HCT116 (cell line): ENCODE measurements around the gene TTC1. TPM values are rescaled to one million over a fixed set of nuclear protein-coding genes. Genes with fewer than 3 reads are reported as not detected.

Experiments used
- ATAC-seq: fragments of 200-7000 bp; cut with Tn5 transposase; 2 replicates; pipeline ENCODE4 v1.9.1; 2020; ENCODE audit warnings: mild to moderate bottlenecking, moderate library complexity
- BruUV-seq: library from RNA; stranded (reverse); fragments of 400-500 nt; replicated peaks from 2 replicates; lab custom pipeline; 2021; lab: Mats Ljungman, UMichigan
- CTCF ChIA-PET: fragments of 300-600 bp; sonication (Branson Sonifier 250); formaldehyde crosslinking; loops from one replicate; lab custom pipeline; 2021; ENCODE audit warnings: antibody characterized with exemption; lab: Charles Lee
- POLR2A ChIA-PET: fragments of 300-600, 350-600 bp; sonication (Branson Sonifier 250); formaldehyde crosslinking; loops from one replicate; lab custom pipeline; 2021; ENCODE audit warnings: antibody characterized with exemption; lab: Charles Lee
- RAD21 ChIA-PET, 2 experiments: fragments of 300-600 bp; sonication (Branson Sonifier 250); formaldehyde crosslinking; loops; one replicate each; lab custom pipeline; 2023; ENCODE audit warnings: low total read pairs in 2 of 2; ENCODE audit not compliant: uncharacterized antibody in 2 of 2, unreplicated experiment in 2 of 2, low non-redundant PET in 1 of 2; lab: Charles Lee
- DNase-seq: peaks from one replicate; pipeline ENCODE4 v3.0.0-alpha.2; 2010; ENCODE audit warnings: low read depth, low spot score
- H2AFZ ChIP-seq: fragments of 200-600 bp; shearing (Covaris generic), sonication (generic); 2 replicates; pipeline ENCODE4 v1.6.1; 2017; ENCODE audit warnings: low read depth, mixed run types, mixed read lengths, antibody characterized with exemption, low read length; ENCODE audit not compliant: poor library complexity, severe bottlenecking
- H3K27ac ChIP-seq: 2 replicates; pipeline ENCODE4 v1.5.1; 2012; ENCODE audit warnings: low read depth, low read length
- H3K27me3 ChIP-seq: fragments of 200-600 bp; sonication (generic); 2 replicates; pipeline ENCODE4 v1.6.1; 2016; ENCODE audit warnings: mixed run types, low read length, mixed read lengths; ENCODE audit not compliant: insufficient read depth
- H3K36me3 ChIP-seq, 2 experiments: fragments of 200-500 bp in 1 of 2; fragments of 200-600 bp in 1 of 2; sonication (Bioruptor generic) in 1 of 2; sonication (generic) in 1 of 2; 2 replicates each; pipeline versions ENCODE4 v1.5.1 to v1.6.1; 2014 to 2016; ENCODE audit warnings: low read length in 2 of 2, inconsistent platforms in 1 of 2, mixed read lengths in 1 of 2, mixed run types in 1 of 2; ENCODE audit not compliant: insufficient read depth in 2 of 2, control insufficient read depth in 1 of 2
- H3K4me1 ChIP-seq, 2 experiments: fragments of 200-600 bp in 1 of 2; sonication (generic) in 1 of 2; 2 replicates each; pipeline versions ENCODE4 v1.5.1 to v1.6.1; 2012 to 2017; ENCODE audit warnings: low read length in 2 of 2, inconsistent platforms in 1 of 2, mild to moderate bottlenecking in 1 of 2, mixed read lengths in 1 of 2, mixed run types in 1 of 2, moderate library complexity in 1 of 2; ENCODE audit not compliant: insufficient read depth in 2 of 2, control insufficient read depth in 1 of 2
- H3K4me2 ChIP-seq: fragments of 200-600 bp; sonication (generic); 2 replicates; pipeline ENCODE4 v1.6.1; 2017; ENCODE audit warnings: mixed run types, low read length, mixed read lengths
- H3K4me3 ChIP-seq, 2 experiments: fragments of 200-600 bp in 1 of 2; sonication (generic) in 1 of 2; replicated peaks in 1 of 2; 2 replicates each; pipeline ENCODE4 v1.5.1; 2011 to 2016; ENCODE audit warnings: low read length in 2 of 2, control low read depth in 1 of 2, low read depth in 1 of 2, mild to moderate bottlenecking in 1 of 2, mixed read lengths in 1 of 2, mixed run types in 1 of 2
- H3K79me2 ChIP-seq: fragments of 200-600 bp; sonication (generic); 2 replicates; pipeline ENCODE4 v1.6.1; 2017; ENCODE audit warnings: mild to moderate bottlenecking, mixed run types, low read length, moderate library complexity, mixed read lengths; ENCODE audit not compliant: insufficient read depth
- H3K9ac ChIP-seq: fragments of 200-600 bp; sonication (generic); 2 replicates; pipeline ENCODE4 v1.6.1; 2016; ENCODE audit warnings: low read length, mixed read lengths
- H3K9me2 ChIP-seq: fragments of 200-600 bp; sonication (generic), shearing (Covaris generic); 2 replicates; pipeline ENCODE4 v1.6.1; 2017; ENCODE audit warnings: mixed run types, mild to moderate bottlenecking, moderate library complexity; ENCODE audit not compliant: insufficient read depth
- H3K9me3 ChIP-seq, 2 experiments: fragments of 200-500 bp in 1 of 2; fragments of 200-600 bp in 1 of 2; sonication (Bioruptor generic) in 1 of 2; sonication (generic) in 1 of 2; 2 replicates each; pipeline ENCODE4 v1.6.1; 2014 to 2017; ENCODE audit warnings: low read length in 2 of 2, mixed read lengths in 2 of 2, inconsistent platforms in 1 of 2, low read depth in 1 of 2, mild to moderate bottlenecking in 1 of 2, mixed run types in 1 of 2, moderate library complexity in 1 of 2; ENCODE audit not compliant: control insufficient read depth in 1 of 2, insufficient read depth in 1 of 2
- H4K20me1 ChIP-seq: fragments of 200-600 bp; sonication (generic), shearing (Covaris generic); 2 replicates; pipeline ENCODE4 v1.6.1; 2017; ENCODE audit warnings: mixed run types, mild to moderate bottlenecking, moderate library complexity; ENCODE audit not compliant: insufficient read depth
- CBX3 ChIP-seq: IDR thresholded peaks from 2 replicates; pipeline ENCODE4 v1.6.1; 2012; ENCODE audit warnings: low read depth
- CEBPB ChIP-seq: IDR thresholded peaks from 2 replicates; pipeline ENCODE4 v1.6.1; 2012; ENCODE audit warnings: low read depth
- EZH2 ChIP-seq: fragments of 200-600 bp; sonication (generic); IDR thresholded peaks from 2 replicates; pipeline ENCODE4 v1.6.1; 2017; ENCODE audit warnings: antibody characterized with exemption, mixed run types
- FOSL1 ChIP-seq: IDR thresholded peaks from 2 replicates; pipeline ENCODE4 v1.6.1; 2012; ENCODE audit warnings: low read depth
- POLR2AphosphoS5 ChIP-seq: IDR thresholded peaks from 2 replicates; pipeline ENCODE4 v1.6.1; 2011; ENCODE audit warnings: mild to moderate bottlenecking, low read depth, low read length, moderate library complexity
- RAD21 ChIP-seq: IDR thresholded peaks from 2 replicates; pipeline ENCODE4 v1.6.1; 2012; ENCODE audit warnings: low read depth, mild to moderate bottlenecking
- SP1 ChIP-seq: IDR thresholded peaks from 2 replicates; pipeline ENCODE4 v1.6.1; 2012; ENCODE audit warnings: low read depth
- SRF ChIP-seq: IDR thresholded peaks from 2 replicates; pipeline ENCODE4 v1.6.1; 2012; ENCODE audit warnings: low read depth
- YY1 ChIP-seq: IDR thresholded peaks from 2 replicates; pipeline ENCODE4 v1.6.1; 2011; ENCODE audit warnings: low read length, low read depth, moderate library complexity, mild to moderate bottlenecking; ENCODE audit not compliant: insufficient replicate concordance; ENCODE audit errors: extremely low read depth
- ZFX ChIP-seq: fragments of 450-650 bp; IDR thresholded peaks from 2 replicates; pipeline ENCODE4 v1.6.1; 2017
- ZNF274 ChIP-seq: fragments of 200-500 bp; sonication (Bioruptor generic); IDR thresholded peaks from 2 replicates; pipeline ENCODE4 v1.6.1; 2014; ENCODE audit warnings: mild to moderate bottlenecking, low read depth, low read length, inconsistent platforms
- intact Hi-C: fragments of 100-400 bp; cut with micrococcal nuclease; formaldehyde crosslinking; loops from 2 replicates; pipeline ENCODE4 v1.10.0; 2022
- total RNA-seq: library from RNA; stranded (reverse); gene quantifications from one replicate; pipeline ENCODE4 v1.2.1, GENCODE V29; 2021; ENCODE audit not compliant: unreplicated experiment
- TF ChIP-seq, protein P1 (sequence below): IDR thresholded peaks from 2 replicates; pipeline ENCODE4 v1.6.1; 2011; ENCODE audit warnings: mild to moderate bottlenecking, low read length, moderate library complexity; ENCODE audit not compliant: insufficient replicate concordance; ENCODE audit errors: extremely low read depth
- TF ChIP-seq, protein P2 (sequence below): IDR thresholded peaks from 2 replicates; pipeline ENCODE4 v1.6.1; 2012; ENCODE audit warnings: low read depth
- TF ChIP-seq, protein P3 (sequence below): IDR thresholded peaks from 2 replicates; pipeline ENCODE4 v1.6.1; 2012
- TF ChIP-seq, protein P4 (sequence below), 3 experiments: fragments of 200-600 bp in 1 of 3; sonication (generic) in 1 of 3; IDR thresholded peaks in 2 of 3; conservative IDR thresholded peaks in 1 of 3; 2 replicates each; pipeline ENCODE4 v1.5.1; 2012 to 2017; ENCODE audit warnings: low read depth in 2 of 3, low read length in 2 of 3, antibody characterized with exemption in 1 of 3, borderline replicate concordance in 1 of 3, control low read depth in 1 of 3, mild to moderate bottlenecking in 1 of 3, mixed read lengths in 1 of 3, mixed run types in 1 of 3, moderate library complexity in 1 of 3; ENCODE audit not compliant: insufficient read depth in 1 of 3
- TF ChIP-seq, protein P5 (sequence below): IDR thresholded peaks from 2 replicates; pipeline ENCODE4 v1.6.1; 2012

Gene TTC1
- total RNA-seq, 1 experiment from 2014 or later: 48.1 TPM

DNA sequence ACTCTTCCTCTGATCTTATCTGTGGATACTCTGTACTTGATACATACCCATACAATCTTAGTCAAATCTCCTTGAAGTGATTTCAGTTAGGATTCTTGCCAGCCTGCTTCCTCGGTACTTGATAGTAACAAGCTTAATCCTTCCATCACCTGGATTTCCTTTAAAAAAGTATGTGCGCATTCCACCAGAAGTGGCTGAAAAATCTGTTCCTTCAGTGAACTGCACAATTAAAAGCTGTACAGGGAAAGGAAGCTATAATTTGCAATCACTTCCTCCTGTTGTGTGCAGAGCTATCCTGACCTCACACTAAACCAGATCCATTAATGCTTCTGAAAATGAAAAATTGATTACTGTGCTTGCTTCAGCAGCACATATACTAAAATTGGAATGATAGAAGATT, 63.0 kb downstream of the TTC1 start:
- no TSS peak for BruUV-seq
- POLR2A ChIA-PET: no interaction called here
- intact Hi-C loops: no loop called here

More for the DNA sequence above, 63.0 kb downstream of the TTC1 start:
- H2AFZ ChIP-seq: no peak overlapping the region
- H3K27me3 ChIP-seq: no peaks in the 10 kb centered on the region
- no peak for DNase-seq
- no peak overlapping the region for H3K4me2 ChIP-seq
- no peak for ATAC-seq
- no peak overlapping the region for H3K4me3 ChIP-seq
- H3K36me3 ChIP-seq: no peaks in the 10 kb centered on the region
- no peak for TF ChIP-seq CEBPB
- TF ChIP-seq, protein P1, sequence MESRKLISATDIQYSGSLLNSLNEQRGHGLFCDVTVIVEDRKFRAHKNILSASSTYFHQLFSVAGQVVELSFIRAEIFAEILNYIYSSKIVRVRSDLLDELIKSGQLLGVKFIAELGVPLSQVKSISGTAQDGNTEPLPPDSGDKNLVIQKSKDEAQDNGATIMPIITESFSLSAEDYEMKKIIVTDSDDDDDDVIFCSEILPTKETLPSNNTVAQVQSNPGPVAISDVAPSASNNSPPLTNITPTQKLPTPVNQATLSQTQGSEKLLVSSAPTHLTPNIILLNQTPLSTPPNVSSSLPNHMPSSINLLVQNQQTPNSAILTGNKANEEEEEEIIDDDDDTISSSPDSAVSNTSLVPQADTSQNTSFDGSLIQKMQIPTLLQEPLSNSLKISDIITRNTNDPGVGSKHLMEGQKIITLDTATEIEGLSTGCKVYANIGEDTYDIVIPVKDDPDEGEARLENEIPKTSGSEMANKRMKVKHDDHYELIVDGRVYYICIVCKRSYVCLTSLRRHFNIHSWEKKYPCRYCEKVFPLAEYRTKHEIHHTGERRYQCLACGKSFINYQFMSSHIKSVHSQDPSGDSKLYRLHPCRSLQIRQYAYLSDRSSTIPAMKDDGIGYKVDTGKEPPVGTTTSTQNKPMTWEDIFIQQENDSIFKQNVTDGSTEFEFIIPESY: no peak
- TF ChIP-seq ZFX: no peak
- TF ChIP-seq SRF: no peak
- TF ChIP-seq POLR2AphosphoS5: no peak
- TF ChIP-seq, protein P2, sequence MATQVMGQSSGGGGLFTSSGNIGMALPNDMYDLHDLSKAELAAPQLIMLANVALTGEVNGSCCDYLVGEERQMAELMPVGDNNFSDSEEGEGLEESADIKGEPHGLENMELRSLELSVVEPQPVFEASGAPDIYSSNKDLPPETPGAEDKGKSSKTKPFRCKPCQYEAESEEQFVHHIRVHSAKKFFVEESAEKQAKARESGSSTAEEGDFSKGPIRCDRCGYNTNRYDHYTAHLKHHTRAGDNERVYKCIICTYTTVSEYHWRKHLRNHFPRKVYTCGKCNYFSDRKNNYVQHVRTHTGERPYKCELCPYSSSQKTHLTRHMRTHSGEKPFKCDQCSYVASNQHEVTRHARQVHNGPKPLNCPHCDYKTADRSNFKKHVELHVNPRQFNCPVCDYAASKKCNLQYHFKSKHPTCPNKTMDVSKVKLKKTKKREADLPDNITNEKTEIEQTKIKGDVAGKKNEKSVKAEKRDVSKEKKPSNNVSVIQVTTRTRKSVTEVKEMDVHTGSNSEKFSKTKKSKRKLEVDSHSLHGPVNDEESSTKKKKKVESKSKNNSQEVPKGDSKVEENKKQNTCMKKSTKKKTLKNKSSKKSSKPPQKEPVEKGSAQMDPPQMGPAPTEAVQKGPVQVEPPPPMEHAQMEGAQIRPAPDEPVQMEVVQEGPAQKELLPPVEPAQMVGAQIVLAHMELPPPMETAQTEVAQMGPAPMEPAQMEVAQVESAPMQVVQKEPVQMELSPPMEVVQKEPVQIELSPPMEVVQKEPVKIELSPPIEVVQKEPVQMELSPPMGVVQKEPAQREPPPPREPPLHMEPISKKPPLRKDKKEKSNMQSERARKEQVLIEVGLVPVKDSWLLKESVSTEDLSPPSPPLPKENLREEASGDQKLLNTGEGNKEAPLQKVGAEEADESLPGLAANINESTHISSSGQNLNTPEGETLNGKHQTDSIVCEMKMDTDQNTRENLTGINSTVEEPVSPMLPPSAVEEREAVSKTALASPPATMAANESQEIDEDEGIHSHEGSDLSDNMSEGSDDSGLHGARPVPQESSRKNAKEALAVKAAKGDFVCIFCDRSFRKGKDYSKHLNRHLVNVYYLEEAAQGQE: no peak
- no peak for TF ChIP-seq FOSL1
- no peak for TF ChIP-seq YY1
- TF ChIP-seq, protein P3, sequence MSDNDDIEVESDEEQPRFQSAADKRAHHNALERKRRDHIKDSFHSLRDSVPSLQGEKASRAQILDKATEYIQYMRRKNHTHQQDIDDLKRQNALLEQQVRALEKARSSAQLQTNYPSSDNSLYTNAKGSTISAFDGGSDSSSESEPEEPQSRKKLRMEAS: no peak
- no peak for TF ChIP-seq SP1
- TF ChIP-seq RAD21: no peak
- no peak for TF ChIP-seq EZH2
- TF ChIP-seq CBX3: no peak
- TF ChIP-seq, protein P4, sequence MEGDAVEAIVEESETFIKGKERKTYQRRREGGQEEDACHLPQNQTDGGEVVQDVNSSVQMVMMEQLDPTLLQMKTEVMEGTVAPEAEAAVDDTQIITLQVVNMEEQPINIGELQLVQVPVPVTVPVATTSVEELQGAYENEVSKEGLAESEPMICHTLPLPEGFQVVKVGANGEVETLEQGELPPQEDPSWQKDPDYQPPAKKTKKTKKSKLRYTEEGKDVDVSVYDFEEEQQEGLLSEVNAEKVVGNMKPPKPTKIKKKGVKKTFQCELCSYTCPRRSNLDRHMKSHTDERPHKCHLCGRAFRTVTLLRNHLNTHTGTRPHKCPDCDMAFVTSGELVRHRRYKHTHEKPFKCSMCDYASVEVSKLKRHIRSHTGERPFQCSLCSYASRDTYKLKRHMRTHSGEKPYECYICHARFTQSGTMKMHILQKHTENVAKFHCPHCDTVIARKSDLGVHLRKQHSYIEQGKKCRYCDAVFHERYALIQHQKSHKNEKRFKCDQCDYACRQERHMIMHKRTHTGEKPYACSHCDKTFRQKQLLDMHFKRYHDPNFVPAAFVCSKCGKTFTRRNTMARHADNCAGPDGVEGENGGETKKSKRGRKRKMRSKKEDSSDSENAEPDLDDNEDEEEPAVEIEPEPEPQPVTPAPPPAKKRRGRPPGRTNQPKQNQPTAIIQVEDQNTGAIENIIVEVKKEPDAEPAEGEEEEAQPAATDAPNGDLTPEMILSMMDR (IDR thresholded peaks at IDR 0.05 in 2 of 3, conservative IDR thresholded peaks at IDR 0.05 in 1 of 3; ENCODE audit: borderline replicate concordance in 1 of 3, insufficient read depth in 1 of 3, low read depth in 2 of 3, low read length in 2 of 3): no peak
- TF ChIP-seq, protein P5, sequence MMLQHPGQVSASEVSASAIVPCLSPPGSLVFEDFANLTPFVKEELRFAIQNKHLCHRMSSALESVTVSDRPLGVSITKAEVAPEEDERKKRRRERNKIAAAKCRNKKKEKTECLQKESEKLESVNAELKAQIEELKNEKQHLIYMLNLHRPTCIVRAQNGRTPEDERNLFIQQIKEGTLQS: no peak
- TF ChIP-seq ZNF274: no peak
- H3K9ac ChIP-seq: no peak overlapping the region
- ChIA-PET RAD21 (no interaction called here), CTCF (interaction anchor here (1.7 kb wide), 1 partner anchor 50 kb away, joined by 4 read pairs; no protein-coding TSS in a partner anchor)
- no peaks in the 10 kb centered on the region for H3K79me2 ChIP-seq
- H3K9me2 ChIP-seq: no peaks in the 10 kb centered on the region
- H4K20me1 ChIP-seq: no peaks in the 10 kb centered on the region
- no peaks in the 10 kb centered on the region for H3K4me1 ChIP-seq
- H3K9me3 ChIP-seq: no peaks in the 10 kb centered on the region
- no peak overlapping the region for H3K27ac ChIP-seq
